Immature natural killer cell (primary cell): ENCODE data around the gene TENT4A. TPM values are rescaled to one million over a fixed set of nuclear protein-coding genes. Genes with fewer than 3 reads are reported as not detected.
A peak's percentile ranks its signal among the peaks of the same experiment; 100 is the strongest.

Source experiments
- DNase-seq, 3 donors: peaks; one replicate each; pipeline ENCODE4 v3.0.0; 2022; ENCODE audit warnings: mixed read lengths in 1 of 3
- H3K27ac Mint-ChIP-seq, 6 donors: one replicate each; pipeline ENCODE4 v1.8.0; 2020; ENCODE audit warnings: mixed read lengths in 6 of 6, mild to moderate bottlenecking in 5 of 6, inconsistent platforms in 4 of 6, moderate library complexity in 3 of 6
- H3K27me3 Mint-ChIP-seq, 3 donors: one replicate each; pipeline ENCODE4 v1.8.0; 2020 to 2021; ENCODE audit warnings: low read depth in 3 of 3, mild to moderate bottlenecking in 3 of 3, mixed read lengths in 3 of 3, moderate library complexity in 3 of 3, inconsistent platforms in 1 of 3
- H3K36me3 Mint-ChIP-seq, 3 donors: one replicate each; pipeline ENCODE4 v1.8.0; 2020; ENCODE audit warnings: mixed read lengths in 3 of 3, inconsistent platforms in 2 of 3, mild to moderate bottlenecking in 2 of 3
- H3K4me1 Mint-ChIP-seq, 2 donors: one replicate each; pipeline ENCODE4 v1.8.0; 2020; ENCODE audit warnings: inconsistent platforms in 2 of 2, mild to moderate bottlenecking in 2 of 2, mixed read lengths in 2 of 2, moderate library complexity in 1 of 2
- H3K4me3 Mint-ChIP-seq, 5 donors: one replicate each; pipeline ENCODE4 v1.8.0; 2020; ENCODE audit warnings: mild to moderate bottlenecking in 5 of 5, mixed read lengths in 5 of 5, inconsistent platforms in 3 of 5, moderate library complexity in 3 of 5
- H3K9me3 Mint-ChIP-seq, 6 donors: one replicate each; pipeline ENCODE4 v1.8.0; 2020; ENCODE audit warnings: mild to moderate bottlenecking in 6 of 6, mixed read lengths in 6 of 6, inconsistent platforms in 4 of 6, moderate library complexity in 3 of 6
- polyA plus RNA-seq, 3 donors: library from polyadenylated mRNA; unstranded; fragments of 300-500 nt; fragmentation: Illumina TruSeq; gene quantifications; one replicate each; pipeline ENCODE4 v1.2.3, GENCODE V29; 2021

The TENT4A gene
- polyA plus RNA-seq, 3 donors from 2014 or later, result 0.05 to 1.6 (median 0.84) TPM

GRCh38 chr5:6723816-6724300 lies 10.6 kb downstream of the TENT4A start:
- peaks cover 0 to 5% (median 2%) of the 10 kb centered on the region in 3 donors for H3K27me3 Mint-ChIP-seq
- H3K4me3 Mint-ChIP-seq, result peak overlapping the region in 1 of 5 donors; percentile 6
- H3K4me1 Mint-ChIP-seq, result peaks cover 64 to 92% of the 10 kb centered on the region in 2 donors
- H3K27ac Mint-ChIP-seq, result peak overlapping the region in 3 of 6 donors; percentile 17 to 82 (median 37)
- DNase-seq, result no peak
- H3K9me3 Mint-ChIP-seq, result no peaks in the 10 kb centered on the region
- peaks cover 0 to 4% (median 3%) of the 10 kb centered on the region in 3 donors for H3K36me3 Mint-ChIP-seq

- Mint-ChIP-seq H3K27me3 (peaks cover 0 to 5% (median 2%) of the 10 kb centered on the region in 3 donors), H3K4me1 (peaks cover 70 to 92% of the 10 kb centered on the region in 2 donors), H3K9me3 (no peaks in the 10 kb centered on the region), H3K27ac (peak overlapping the region in 3 of 6 donors; percentile 2 to 13 (median 6)), H3K36me3 (peaks cover 0 to 4% (median 3%) of the 10 kb centered on the region in 3 donors), H3K4me3 (no peak overlapping the region)
- no peak for DNase-seq
These were observed 11.2 kb downstream of the TENT4A start for GRCh38 chr5:6724321-6724929.

- H3K27ac Mint-ChIP-seq, result peak overlapping the region in 1 of 6 donors; percentile 10
- peaks cover 72 to 91% of the 10 kb centered on the region in 2 donors for H3K4me1 Mint-ChIP-seq
- no peak for DNase-seq
- no peaks in the 10 kb centered on the region for H3K9me3 Mint-ChIP-seq
- peaks cover 0 to 5% (median 2%) of the 10 kb centered on the region in 3 donors for H3K27me3 Mint-ChIP-seq
- H3K36me3 Mint-ChIP-seq, result peaks cover 0 to 4% (median 3%) of the 10 kb centered on the region in 3 donors
- no peak overlapping the region for H3K4me3 Mint-ChIP-seq
These were observed 12.2 kb downstream of the TENT4A start for GRCh38 chr5:6725421-6725820.

- H3K27ac Mint-ChIP-seq, result no peak overlapping the region
- H3K4me1 Mint-ChIP-seq, result peaks cover 74 to 89% of the 10 kb centered on the region in 2 donors
- no peak for DNase-seq
These were observed 12.8 kb downstream of the TENT4A start for GRCh38 chr5:6726006-6726405.

GRCh38 chr5:6727231-6727630 lies 14.0 kb downstream of the TENT4A start:
- no peaks in the 10 kb centered on the region for H3K9me3 Mint-ChIP-seq
- H3K27ac Mint-ChIP-seq, result peak overlapping the region in 3 of 6 donors; percentile 16 to 70 (median 47)
- H3K27me3 Mint-ChIP-seq, result peaks cover 0 to 3% (median 2%) of the 10 kb centered on the region in 3 donors
- no peak overlapping the region for H3K4me3 Mint-ChIP-seq
- no peak for DNase-seq
- peaks cover 0 to 4% (median 3%) of the 10 kb centered on the region in 3 donors for H3K36me3 Mint-ChIP-seq
- H3K4me1 Mint-ChIP-seq, result peaks cover 65 to 88% of the 10 kb centered on the region in 2 donors

More at GRCh38 chr5:6726006-6726405, 12.8 kb downstream of the TENT4A start:
- Mint-ChIP-seq H3K9me3 (no peaks in the 10 kb centered on the region), H3K4me3 (no peak overlapping the region), H3K36me3 (peaks cover 0 to 4% (median 3%) of the 10 kb centered on the region in 3 donors), H3K27me3 (peaks cover 0 to 5% (median 2%) of the 10 kb centered on the region in 3 donors)

GRCh38 chr5:6728011-6728794 lies 15.0 kb downstream of the TENT4A start:
- Mint-ChIP-seq H3K27me3 (peaks cover 0 to 3% (median 2%) of the 10 kb centered on the region in 3 donors), H3K9me3 (no peaks in the 10 kb centered on the region), H3K4me1 (peaks cover 61 to 88% of the 10 kb centered on the region in 2 donors), H3K4me3 (no peak overlapping the region), H3K36me3 (peaks cover 0 to 4% (median 3%) of the 10 kb centered on the region in 3 donors), H3K27ac (peak overlapping the region in 1 of 6 donors; percentile 5)
- DNase-seq, result no peak

GRCh38 chr5:6728795-6729183 lies 15.6 kb downstream of the TENT4A start:
- Mint-ChIP-seq H3K27ac (peak overlapping the region in 4 of 6 donors; percentile 1 to 57 (median 31)), H3K4me3 (peak overlapping the region in 4 of 5 donors; percentile 1 to 62 (median 20)), H3K36me3 (peaks cover 0 to 3% (median 0%) of the 10 kb centered on the region in 3 donors), H3K27me3 (peaks cover 0 to 3% (median 0%) of the 10 kb centered on the region in 3 donors), H3K4me1 (peaks cover 61 to 88% of the 10 kb centered on the region in 2 donors), H3K9me3 (no peaks in the 10 kb centered on the region)
- no peak for DNase-seq

GRCh38 chr5:6729386-6730310 lies 16.4 kb downstream of the TENT4A start:
- H3K36me3 Mint-ChIP-seq, result peaks cover 0 to 3% (median 0%) of the 10 kb centered on the region in 3 donors

GRCh38 chr5:6730407-6730806 lies 17.2 kb downstream of the TENT4A start:
- H3K27ac Mint-ChIP-seq, result no peak overlapping the region

More at GRCh38 chr5:6729386-6730310, 16.4 kb downstream of the TENT4A start:
- DNase-seq, result peak in 2 of 3 donors; percentile 12 to 34
- peaks cover 0 to 3% (median 0%) of the 10 kb centered on the region in 3 donors for H3K27me3 Mint-ChIP-seq
- H3K27ac Mint-ChIP-seq, result peak overlapping the region; percentile 10 to 79 (median 51)
- H3K4me3 Mint-ChIP-seq, result peak overlapping the region; percentile 1 to 62 (median 28)
- peaks cover 55 to 83% of the 10 kb centered on the region in 2 donors for H3K4me1 Mint-ChIP-seq
- H3K9me3 Mint-ChIP-seq, result no peaks in the 10 kb centered on the region

GRCh38 chr5:6730807-6731206 lies 17.6 kb downstream of the TENT4A start:
- Mint-ChIP-seq H3K27ac (peak overlapping the region in 1 of 6 donors; percentile 53), H3K36me3 (peaks cover 0 to 3% (median 0%) of the 10 kb centered on the region in 3 donors), H3K9me3 (no peaks in the 10 kb centered on the region), H3K4me1 (peaks cover 60 to 87% of the 10 kb centered on the region in 2 donors), H3K4me3 (no peak overlapping the region), H3K27me3 (peaks cover 0 to 3% (median 2%) of the 10 kb centered on the region in 3 donors)
- no peak for DNase-seq

More at GRCh38 chr5:6730407-6730806, 17.2 kb downstream of the TENT4A start:
- DNase-seq, result no peak
- Mint-ChIP-seq H3K4me1 (peaks cover 61 to 87% of the 10 kb centered on the region in 2 donors), H3K9me3 (no peaks in the 10 kb centered on the region), H3K4me3 (peak overlapping the region in 1 of 5 donors; percentile 40), H3K27me3 (peaks cover 0 to 2% (median 2%) of the 10 kb centered on the region in 3 donors), H3K36me3 (peaks cover 0 to 3% (median 0%) of the 10 kb centered on the region in 3 donors)

- peaks cover 55 to 90% of the 10 kb centered on the region in 2 donors for H3K4me1 Mint-ChIP-seq
- no peak for DNase-seq
- peaks cover 0 to 3% (median 0%) of the 10 kb centered on the region in 3 donors for H3K36me3 Mint-ChIP-seq
- H3K4me3 Mint-ChIP-seq, result no peak overlapping the region
- no peaks in the 10 kb centered on the region for H3K9me3 Mint-ChIP-seq
- H3K27me3 Mint-ChIP-seq, result peaks cover 0 to 3% (median 2%) of the 10 kb centered on the region in 3 donors
- H3K27ac Mint-ChIP-seq, result no peak overlapping the region
These were observed 18.4 kb downstream of the TENT4A start for GRCh38 chr5:6731465-6732237.
